Activated CD8-positive, alpha-beta memory T cell treated with anti-CD3 and anti-CD28 coated beads, Interleukin-2, amount 10 ng/mL, durations not matched to agents 7 days and 5 days (primary cell): ENCODE results near the gene PDZD2. TPM values are rescaled to one million over a fixed set of nuclear protein-coding genes. Genes with fewer than 3 reads are reported as not detected.
"Not testable (repeated sequence)": the region's sequence is repeated elsewhere in the genome, so short reads cannot be mapped to it uniquely, and the experiment has no call there.

Experiments
- ATAC-seq: fragments of 150-1000 bp; cut with Tn5 transposase; one replicate; pipeline ENCODE4 v1.10.0; 2021; ENCODE audit warnings: moderate library complexity
- CTCF ChIA-PET: fragments of 350-600 bp; sonication (Branson Sonifier 250); formaldehyde crosslinking; loops from one replicate; lab custom pipeline; 2021; ENCODE audit warnings: antibody characterized with exemption; lab: Charles Lee
- DNase-seq: peaks from one replicate; pipeline ENCODE4 v3.0.0-alpha.2; 2020
- H3K27ac Mint-ChIP-seq: one replicate; pipeline ENCODE4 v1.8.0; 2021; ENCODE audit warnings: mild to moderate bottlenecking, mixed read lengths
- H3K27me3 Mint-ChIP-seq: one replicate; pipeline ENCODE4 v1.8.0; 2021; ENCODE audit warnings: mixed read lengths
- H3K36me3 Mint-ChIP-seq: one replicate; pipeline ENCODE4 v1.8.0; 2021; ENCODE audit warnings: mild to moderate bottlenecking, mixed read lengths
- H3K4me1 Mint-ChIP-seq: one replicate; pipeline ENCODE4 v1.8.0; 2021; ENCODE audit warnings: mixed read lengths
- H3K4me3 Mint-ChIP-seq: one replicate; pipeline ENCODE4 v1.8.0; 2021; ENCODE audit warnings: mild to moderate bottlenecking, moderate library complexity, mixed read lengths
- H3K9me3 Mint-ChIP-seq: one replicate; pipeline ENCODE4 v1.8.0; 2022; ENCODE audit warnings: low read depth, mixed read lengths
- total RNA-seq, 2 experiments: library from RNA; stranded (reverse); gene quantifications; one replicate each; pipeline ENCODE4 v1.2.3, GENCODE V29; 2021

PDZD2 gene
- total RNA-seq, 2 experiments from 2014 or later, result not detected

- H3K27ac Mint-ChIP-seq, result no peak overlapping the region
- H3K27me3 Mint-ChIP-seq, result peaks cover 3% of the 10 kb centered on the region
- no peaks in the 10 kb centered on the region for H3K9me3 Mint-ChIP-seq
- no peaks in the 10 kb centered on the region for H3K36me3 Mint-ChIP-seq
- H3K4me1 Mint-ChIP-seq, result no peaks in the 10 kb centered on the region
- DNase-seq, result no peak
- ATAC-seq, result no peak
- H3K4me3 Mint-ChIP-seq, result no peak overlapping the region
- CTCF ChIA-PET, result no interaction called here
These were observed 121.0 kb downstream of the PDZD2 start for GRCh38 chr5:31759925-31760324.

GRCh38 chr5:31761877-31762276 lies 122.9 kb downstream of the PDZD2 start:
- ATAC-seq, result no peak
- Mint-ChIP-seq H3K27me3 (no peaks in the 10 kb centered on the region), H3K4me1 (no peaks in the 10 kb centered on the region), H3K4me3 (no peak overlapping the region), H3K36me3 (no peaks in the 10 kb centered on the region), H3K27ac (no peak overlapping the region), H3K9me3 (no peaks in the 10 kb centered on the region)
- CTCF ChIA-PET, result no interaction called here
- no peak for DNase-seq

DNA sequence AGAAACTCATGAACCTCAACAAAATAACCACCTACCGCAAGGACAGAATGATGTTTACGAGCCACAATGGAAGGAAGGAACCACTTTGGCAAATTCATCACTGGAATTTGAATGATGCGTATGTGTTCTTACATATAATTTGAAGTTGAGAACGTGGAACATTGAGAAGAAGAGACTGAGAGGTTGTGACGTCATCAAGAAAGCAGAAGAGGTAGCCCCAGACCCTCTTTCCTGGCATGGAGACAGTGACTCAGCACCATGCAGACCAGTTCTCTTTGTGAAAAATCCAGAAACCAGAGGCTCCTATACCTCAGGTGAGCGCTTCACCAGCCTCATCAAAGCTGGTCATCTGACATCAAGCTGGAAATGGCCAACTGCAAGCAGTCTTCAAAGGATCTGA lies 124.5 kb downstream of the PDZD2 start:
- no peak for ATAC-seq
- Mint-ChIP-seq H3K4me3 (no peak overlapping the region), H3K9me3 (no peaks in the 10 kb centered on the region), H3K27ac (no peak overlapping the region), H3K27me3 (no peaks in the 10 kb centered on the region), H3K36me3 (no peaks in the 10 kb centered on the region), H3K4me1 (no peaks in the 10 kb centered on the region)
- CTCF ChIA-PET, result no interaction called here
- no peak for DNase-seq

GRCh38 chr5:31764687-31765086 lies 125.8 kb downstream of the PDZD2 start:
- CTCF ChIA-PET, H3K4me3 Mint-ChIP-seq, H3K27me3 Mint-ChIP-seq, H3K9me3 Mint-ChIP-seq, H3K4me1 Mint-ChIP-seq, H3K36me3 Mint-ChIP-seq, H3K27ac Mint-ChIP-seq, ATAC-seq, DNase-seq: not testable (repeated sequence)

- H3K9me3 Mint-ChIP-seq, result no peaks in the 10 kb centered on the region
- DNase-seq (no peak), ATAC-seq (no peak)
- CTCF ChIA-PET, result interaction anchor here (1.1 kb wide), 1 partner anchor 535 kb away, joined by 4 read pairs; no protein-coding TSS in a partner anchor
- no peak overlapping the region for H3K27ac Mint-ChIP-seq
- no peaks in the 10 kb centered on the region for H3K36me3 Mint-ChIP-seq
- H3K4me3 Mint-ChIP-seq, result no peak overlapping the region
- H3K27me3 Mint-ChIP-seq, result no peaks in the 10 kb centered on the region
- no peaks in the 10 kb centered on the region for H3K4me1 Mint-ChIP-seq
These were observed 128.6 kb downstream of the PDZD2 start for GRCh38 chr5:31767335-31768031.

GRCh38 chr5:31768046-31768445 lies 129.1 kb downstream of the PDZD2 start:
- no peaks in the 10 kb centered on the region for H3K36me3 Mint-ChIP-seq
- no peaks in the 10 kb centered on the region for H3K4me1 Mint-ChIP-seq
- DNase-seq (no peak), ATAC-seq (no peak)
- H3K9me3 Mint-ChIP-seq, result no peaks in the 10 kb centered on the region
- no peak overlapping the region for H3K27ac Mint-ChIP-seq
- no peaks in the 10 kb centered on the region for H3K27me3 Mint-ChIP-seq
- H3K4me3 Mint-ChIP-seq, result no peak overlapping the region
- CTCF ChIA-PET, result no interaction called here

GRCh38 chr5:31768784-31769183 lies 129.9 kb downstream of the PDZD2 start:
- no peak for DNase-seq
- Mint-ChIP-seq H3K36me3 (no peaks in the 10 kb centered on the region), H3K9me3 (no peaks in the 10 kb centered on the region), H3K27ac (no peak overlapping the region), H3K27me3 (no peaks in the 10 kb centered on the region), H3K4me1 (no peaks in the 10 kb centered on the region), H3K4me3 (no peak overlapping the region)
- CTCF ChIA-PET, result no interaction called here
- no peak for ATAC-seq

- no peaks in the 10 kb centered on the region for H3K36me3 Mint-ChIP-seq
- CTCF ChIA-PET, result no interaction called here
- no peaks in the 10 kb centered on the region for H3K4me1 Mint-ChIP-seq
- no peaks in the 10 kb centered on the region for H3K9me3 Mint-ChIP-seq
- H3K27me3 Mint-ChIP-seq, result no peaks in the 10 kb centered on the region
- no peak overlapping the region for H3K27ac Mint-ChIP-seq
- H3K4me3 Mint-ChIP-seq, result no peak overlapping the region
- DNase-seq (no peak), ATAC-seq (no peak)
These were observed 130.6 kb downstream of the PDZD2 start for GRCh38 chr5:31769530-31769929.

DNA sequence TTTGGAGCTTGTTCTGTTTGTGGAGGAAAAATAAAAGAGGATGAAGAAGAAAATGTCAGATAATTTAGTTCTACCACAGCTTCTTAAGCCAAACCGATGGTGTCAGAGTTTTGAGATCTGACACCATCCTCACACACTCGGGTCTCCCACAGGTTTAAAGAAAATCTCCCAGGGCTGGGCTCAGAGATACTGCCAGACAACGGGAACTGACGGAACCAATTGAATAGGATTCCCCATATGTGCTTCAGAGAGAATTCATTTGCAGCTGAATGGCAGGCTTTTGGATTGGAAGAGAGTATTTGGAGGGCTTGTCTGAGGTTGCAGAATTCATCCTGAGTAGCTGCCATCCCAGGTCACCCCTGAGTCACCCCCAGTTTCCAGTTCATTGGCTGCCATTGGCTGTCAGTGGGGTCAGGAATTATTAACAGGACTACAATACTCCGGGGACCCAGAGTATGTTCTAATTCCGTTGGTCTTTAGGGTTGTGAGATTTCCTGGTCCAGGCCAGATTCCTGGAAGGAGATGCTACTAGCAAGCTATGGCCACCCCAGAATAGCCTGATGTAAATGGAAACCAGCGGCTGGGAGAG lies 131.3 kb downstream of the PDZD2 start:
- DNase-seq (no peak), ATAC-seq (no peak)
- CTCF ChIA-PET, result no interaction called here
- H3K9me3 Mint-ChIP-seq, result no peaks in the 10 kb centered on the region
- H3K4me1 Mint-ChIP-seq, result no peaks in the 10 kb centered on the region
- no peaks in the 10 kb centered on the region for H3K27me3 Mint-ChIP-seq
- no peak overlapping the region for H3K27ac Mint-ChIP-seq
- H3K36me3 Mint-ChIP-seq, result no peaks in the 10 kb centered on the region
- no peak overlapping the region for H3K4me3 Mint-ChIP-seq

DNA sequence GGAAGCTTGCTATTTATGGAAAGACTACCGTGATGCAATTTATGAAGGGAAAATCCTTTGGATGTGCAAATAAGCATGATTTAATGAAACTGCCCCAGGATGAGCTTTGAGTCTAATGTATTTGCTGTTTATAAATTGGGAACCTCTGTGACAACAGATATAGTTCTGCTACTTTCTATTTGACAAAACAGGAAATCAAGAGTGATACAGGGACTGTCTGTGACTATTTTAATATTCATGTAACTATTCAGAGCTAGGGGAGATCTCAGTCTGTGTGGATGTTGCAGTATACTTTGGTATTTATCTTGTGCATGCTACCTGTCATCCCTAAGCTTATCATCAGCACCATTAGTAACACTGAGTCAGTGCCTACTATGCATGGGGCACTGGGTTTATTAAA lies 132.1 kb downstream of the PDZD2 start:
- Mint-ChIP-seq H3K4me3 (no peak overlapping the region), H3K9me3 (peaks cover 2% of the 10 kb centered on the region), H3K4me1 (no peaks in the 10 kb centered on the region), H3K36me3 (no peaks in the 10 kb centered on the region), H3K27ac (no peak overlapping the region), H3K27me3 (no peaks in the 10 kb centered on the region)
- no peak for DNase-seq
- CTCF ChIA-PET, result no interaction called here
- ATAC-seq, result no peak

DNA sequence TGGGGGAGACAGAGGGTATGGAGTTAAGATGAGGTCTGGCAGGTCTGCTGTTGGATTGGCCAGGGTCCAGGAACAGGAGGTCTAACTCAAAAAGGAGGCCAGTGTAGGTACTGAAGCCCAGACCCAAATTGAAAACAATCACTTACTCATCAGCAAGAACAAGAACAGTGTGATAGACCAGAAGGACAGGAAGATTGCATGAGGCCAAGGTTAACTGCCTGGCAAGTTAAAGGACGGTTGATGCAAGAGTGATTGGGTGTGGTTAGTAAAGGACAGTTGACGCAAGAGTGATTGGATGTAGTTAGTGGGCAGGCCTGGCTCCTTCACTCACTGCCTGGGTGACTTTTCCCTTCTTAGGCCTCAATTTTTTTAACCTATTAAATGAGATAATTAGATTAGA lies 132.6 kb downstream of the PDZD2 start:
- no peaks in the 10 kb centered on the region for H3K36me3 Mint-ChIP-seq
- CTCF ChIA-PET, result no interaction called here
- H3K4me3 Mint-ChIP-seq, result no peak overlapping the region
- no peak overlapping the region for H3K27ac Mint-ChIP-seq
- H3K9me3 Mint-ChIP-seq, result peaks cover 2% of the 10 kb centered on the region
- DNase-seq (no peak), ATAC-seq (no peak)
- no peaks in the 10 kb centered on the region for H3K4me1 Mint-ChIP-seq
- H3K27me3 Mint-ChIP-seq, result no peaks in the 10 kb centered on the region

DNA sequence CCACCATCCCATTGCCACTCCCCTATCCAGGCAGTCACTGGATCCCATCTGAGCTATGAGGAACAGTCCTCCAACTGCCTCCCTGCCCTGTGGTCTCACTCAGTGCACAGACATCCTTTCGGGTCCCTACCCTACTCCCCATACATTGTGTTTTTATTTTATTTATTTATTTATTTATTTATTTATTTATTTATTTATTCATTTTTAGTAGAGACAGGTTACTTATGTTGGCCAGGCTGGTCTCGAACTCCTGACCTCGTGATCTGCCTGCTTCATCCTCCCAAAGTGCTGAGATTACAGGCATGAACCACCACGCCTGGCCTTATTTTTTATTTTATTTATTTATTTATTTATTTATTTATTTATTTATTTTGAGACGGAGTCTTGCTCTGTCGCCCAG lies 137.4 kb downstream of the PDZD2 start:
- H3K27me3 Mint-ChIP-seq, H3K9me3 Mint-ChIP-seq, CTCF ChIA-PET, ATAC-seq, H3K4me1 Mint-ChIP-seq, H3K4me3 Mint-ChIP-seq, H3K27ac Mint-ChIP-seq, DNase-seq, H3K36me3 Mint-ChIP-seq: not testable (repeated sequence)

- CTCF ChIA-PET, result no interaction called here
- Mint-ChIP-seq H3K27ac (no peak overlapping the region), H3K36me3 (no peaks in the 10 kb centered on the region), H3K4me1 (no peaks in the 10 kb centered on the region), H3K9me3 (peaks cover 2% of the 10 kb centered on the region), H3K4me3 (no peak overlapping the region), H3K27me3 (no peaks in the 10 kb centered on the region)
- DNase-seq (no peak), ATAC-seq (no peak)
These were observed 138.2 kb downstream of the PDZD2 start for GRCh38 chr5:31776976-31777651.

DNA sequence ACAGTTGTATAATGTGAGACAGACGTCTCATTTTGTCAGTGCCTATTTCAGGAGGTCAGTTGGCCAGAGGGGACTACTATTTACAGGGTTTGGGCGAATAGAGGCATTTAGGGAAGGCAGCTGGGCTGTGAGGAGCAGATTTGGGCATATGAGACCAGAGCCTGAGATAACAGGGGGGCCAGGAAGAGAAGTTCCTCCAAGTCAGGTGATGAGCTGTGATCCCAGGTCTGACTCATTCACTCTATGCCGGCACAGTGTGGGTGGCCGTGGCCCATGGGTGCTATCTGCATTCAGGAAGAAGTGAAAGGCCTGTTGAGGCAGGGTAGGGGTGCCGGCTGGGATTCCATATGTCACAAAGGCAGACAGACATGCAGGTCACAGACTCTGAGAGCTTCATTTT lies 142.8 kb downstream of the PDZD2 start:
- no peaks in the 10 kb centered on the region for H3K4me1 Mint-ChIP-seq
- DNase-seq, result no peak
- no peaks in the 10 kb centered on the region for H3K36me3 Mint-ChIP-seq
- CTCF ChIA-PET, result no interaction called here
- no peak overlapping the region for H3K4me3 Mint-ChIP-seq
- H3K9me3 Mint-ChIP-seq, result no peaks in the 10 kb centered on the region
- no peak overlapping the region for H3K27ac Mint-ChIP-seq
- ATAC-seq, result no peak
- H3K27me3 Mint-ChIP-seq, result no peaks in the 10 kb centered on the region
